HG03108 (cell line): ENCODE measurements around the gene PRDM11.
A peak's percentile ranks its signal among the peaks of the same experiment; 100 is the strongest.

ENCODE experiments used
- ATAC-seq: cut with Tn5 transposase; IDR thresholded peaks from one replicate; pipeline ENCODE4 v1.9.1; 2021; ENCODE audit warnings: moderate library complexity; ENCODE audit not compliant: unreplicated experiment

The PRDM11 gene

GRCh38 chr11:45173064-45173463 is 26.6 kb downstream of the PRDM11 start:
- no peak for ATAC-seq

GRCh38 chr11:45174168-45174835 is 27.9 kb downstream of the PRDM11 start:
- no peak for ATAC-seq

GRCh38 chr11:45174963-45175362 is 28.5 kb downstream of the PRDM11 start:
- ATAC-seq, result no peak

GRCh38 chr11:45176996-45177395 is 30.6 kb downstream of the PRDM11 start:
- no peak for ATAC-seq

- no peak for ATAC-seq
These were observed 31.8 kb downstream of the PRDM11 start for GRCh38 chr11:45178223-45178622.

GRCh38 chr11:45178890-45179671 is 32.6 kb downstream of the PRDM11 start:
- ATAC-seq, result no peak

GRCh38 chr11:45179686-45180178 is 33.3 kb downstream of the PRDM11 start:
- ATAC-seq, result no peak

GRCh38 chr11:45180179-45180847 is 33.9 kb downstream of the PRDM11 start:
- ATAC-seq, result peak; percentile 70

GRCh38 chr11:45180848-45181192 is 34.4 kb downstream of the PRDM11 start:
- ATAC-seq, result no peak

GRCh38 chr11:45181193-45181888 is 34.9 kb downstream of the PRDM11 start:
- ATAC-seq, result no peak

GRCh38 chr11:45181889-45182550 is 35.6 kb downstream of the PRDM11 start:
- ATAC-seq, result no peak

- ATAC-seq, result no peak
These were observed 36.5 kb downstream of the PRDM11 start for GRCh38 chr11:45182902-45183301.

- ATAC-seq, result no peak
These were observed 38.2 kb downstream of the PRDM11 start for GRCh38 chr11:45184640-45185039.

- no peak for ATAC-seq
These were observed 38.8 kb downstream of the PRDM11 start for GRCh38 chr11:45185228-45185729.

GRCh38 chr11:45187375-45187774 is 40.9 kb downstream of the PRDM11 start:
- no peak for ATAC-seq

GRCh38 chr11:45188127-45188526 is 41.7 kb downstream of the PRDM11 start:
- no peak for ATAC-seq

- ATAC-seq, result no peak
These were observed 42.8 kb downstream of the PRDM11 start for GRCh38 chr11:45189230-45189629.

GRCh38 chr11:45193695-45194094 is 47.3 kb downstream of the PRDM11 start:
- no peak for ATAC-seq

GRCh38 chr11:45204761-45205160 is 58.3 kb downstream of the PRDM11 start:
- no peak for ATAC-seq

- no peak for ATAC-seq
These were observed 59.5 kb downstream of the PRDM11 start for GRCh38 chr11:45205978-45206377.
